Prostate gland (tissue), 2 donors: ENCODE data around the gene RO60. TPM values are rescaled to one million over a fixed set of nuclear protein-coding genes. Genes with fewer than 3 reads are reported as not detected.
"Not testable (repeated sequence)": the region's sequence is repeated elsewhere in the genome, so short reads cannot be mapped to it uniquely, and the experiment has no call there.

Experiments
- DNase-seq: peaks from one replicate; pipeline ENCODE4 v3.0.0-alpha.2; 2019; ENCODE audit warnings: low spot score
- H3K27ac ChIP-seq, 2 donors: fragments of 200-600 bp; sonication (generic); 2 replicates each; pipeline ENCODE4 v1.5.1; 2017 to 2019
- H3K27me3 ChIP-seq: fragments of 200-600 bp; sonication (generic); replicated peaks from 2 replicates; pipeline ENCODE4 v1.5.1; 2019; ENCODE audit not compliant: insufficient read depth
- H3K36me3 ChIP-seq, 2 donors: fragments of 200-600 bp; sonication (generic); 1 replicate in 1 of 2; 2 replicates in 1 of 2; pipeline versions ENCODE4 v1.5.1 to v1.8.1; 2017 to 2019
- H3K4me1 ChIP-seq: fragments of 200-600 bp; sonication (generic); replicated peaks from 2 replicates; pipeline ENCODE4 v1.5.1; 2019
- H3K4me3 ChIP-seq, 2 donors: fragments of 200-600 bp; sonication (generic); 2 replicates each; pipeline ENCODE4 v1.5.1; 2017 to 2019
- H3K9me3 ChIP-seq: fragments of 200-600 bp; sonication (generic); 2 replicates; pipeline ENCODE4 v1.5.1; 2017
- CTCF ChIP-seq, 4 experiments: fragments of 200-600 bp in 2 of 4; fragments of 450-650 bp in 2 of 4; sonication (generic) in 2 of 4; IDR thresholded peaks; 1 replicate in 3 of 4; 2 replicates in 1 of 4; pipeline ENCODE4 v1.5.1; 2016 to 2019; ENCODE audit warnings: antibody characterized with exemption in 4 of 4, mild to moderate bottlenecking in 2 of 4, moderate library complexity in 2 of 4
- POLR2A ChIP-seq: fragments of 450-650 bp; IDR thresholded peaks from one replicate; pipeline ENCODE4 v1.6.1; 2016; ENCODE audit warnings: antibody characterized with exemption, mild to moderate bottlenecking
- POLR2AphosphoS5 ChIP-seq: sonication (generic); formaldehyde crosslinking; IDR thresholded peaks from one replicate; pipeline ENCODE4 v1.6.1; 2017; ENCODE audit warnings: antibody characterized with exemption
- WGBS: methylation state at CpG from one replicate; pipeline ENCODE4 v1.1.5; 2018; 5-methylcytosine and 5-hydroxymethylcytosine counted together
- intact Hi-C: fragments of 100-400 bp; cut with DNase I; formaldehyde crosslinking; loops from one replicate; pipeline ENCODE4 v1.14.2; 2022
- total RNA-seq, 2 donors: library from RNA; depleted of rRNA; stranded (reverse); fragments of >200 nt; gene quantifications; one replicate each; pipeline ENCODE4 v1.1.0, GENCODE V29; 2016

RO60 gene
- total RNA-seq, 2 donors from 2014 or later, result 92.8 to 93.8 TPM

- DNase-seq, result no peak
- no peaks in the 10 kb centered on the region for H3K9me3 ChIP-seq
- H3K27me3 ChIP-seq, result no peaks in the 10 kb centered on the region
- H3K4me1 ChIP-seq, result no peaks in the 10 kb centered on the region
- intact Hi-C loops, result no loop called here
- H3K4me3 ChIP-seq, result no peak overlapping the region
- no peaks in the 10 kb centered on the region for H3K36me3 ChIP-seq
- no peak overlapping the region for H3K27ac ChIP-seq
- TF ChIP-seq POLR2A (no peak), POLR2AphosphoS5 (no peak), CTCF (IDR thresholded peaks at IDR 0.05) (no peak)
Observed at GRCh38 chr1:193033610-193034009, 25.8 kb upstream of the RO60 start.

GRCh38 chr1:193036337-193037047, 22.9 kb upstream of the RO60 start:
- 86% methylated on average over 3 of the region's 3 CpGs for WGBS
- Histone ChIP-seq H3K4me1 (no peaks in the 10 kb centered on the region), H3K4me3 (no peak overlapping the region), H3K9me3 (no peaks in the 10 kb centered on the region), H3K27ac (no peak overlapping the region), H3K36me3 (no peaks in the 10 kb centered on the region), H3K27me3 (no peaks in the 10 kb centered on the region)
- intact Hi-C loops, result no loop called here
- no peak for DNase-seq
- TF ChIP-seq POLR2A (no peak), POLR2AphosphoS5 (no peak), CTCF (IDR thresholded peaks at IDR 0.05) (no peak)

- H3K27ac ChIP-seq, result no peak overlapping the region
- intact Hi-C loops, result no loop called here
- TF ChIP-seq POLR2A (no peak), CTCF (IDR thresholded peaks at IDR 0.05) (no peak), POLR2AphosphoS5 (no peak)
- DNase-seq, result no peak
- no peaks in the 10 kb centered on the region for H3K36me3 ChIP-seq
- H3K9me3 ChIP-seq, result no peaks in the 10 kb centered on the region
- H3K4me3 ChIP-seq, result no peak overlapping the region
- H3K27me3 ChIP-seq, result no peaks in the 10 kb centered on the region
- 89% methylated on average over 3 of the region's 3 CpGs for WGBS
- H3K4me1 ChIP-seq, result no peaks in the 10 kb centered on the region
Observed at GRCh38 chr1:193040011-193040410, 19.4 kb upstream of the RO60 start.

GRCh38 chr1:193042766-193043691, 16.4 kb upstream of the RO60 start:
- Histone ChIP-seq H3K9me3 (no peaks in the 10 kb centered on the region), H3K27ac (no peak overlapping the region), H3K27me3 (no peaks in the 10 kb centered on the region), H3K36me3 (no peaks in the 10 kb centered on the region), H3K4me3 (no peak overlapping the region), H3K4me1 (no peaks in the 10 kb centered on the region)
- no peak for DNase-seq
- intact Hi-C loops, result no loop called here
- 90% methylated on average over 1 of the region's 1 CpG for WGBS
- TF ChIP-seq CTCF (IDR thresholded peaks at IDR 0.05) (no peak), POLR2A (no peak), POLR2AphosphoS5 (no peak)

- H3K4me1 ChIP-seq, H3K27me3 ChIP-seq, H3K36me3 ChIP-seq, H3K4me3 ChIP-seq, intact Hi-C loops, H3K27ac ChIP-seq, H3K9me3 ChIP-seq, DNase-seq: not testable (repeated sequence)
- 96% methylated on average over 5 of the region's 5 CpGs for WGBS
Observed at GRCh38 chr1:193048913-193049312, 10.5 kb upstream of the RO60 start.
